Glutamatergic neuron (in vitro differentiated cells): ENCODE measurements around the gene SLC22A17. TPM values are rescaled to one million over a fixed set of nuclear protein-coding genes. Genes with fewer than 3 reads are reported as not detected.

ENCODE experiments used
- DNase-seq: peaks from one replicate; pipeline ENCODE4 v3.0.0; 2022
- H3K27ac Mint-ChIP-seq: one replicate; pipeline ENCODE4 v1.8.0; 2020; ENCODE audit warnings: mild to moderate bottlenecking, mixed read lengths, inconsistent platforms; ENCODE audit not compliant: unreplicated experiment
- H3K27me3 Mint-ChIP-seq: one replicate; pipeline ENCODE4 v1.8.0; 2020; ENCODE audit warnings: mild to moderate bottlenecking, moderate library complexity, mixed read lengths, inconsistent platforms; ENCODE audit not compliant: unreplicated experiment
- H3K36me3 Mint-ChIP-seq: one replicate; pipeline ENCODE4 v1.8.0; 2020; ENCODE audit warnings: mild to moderate bottlenecking, mixed read lengths, inconsistent platforms; ENCODE audit not compliant: unreplicated experiment
- H3K4me1 Mint-ChIP-seq: one replicate; pipeline ENCODE4 v1.8.0; 2020; ENCODE audit warnings: mild to moderate bottlenecking, low read depth, mixed read lengths, inconsistent platforms; ENCODE audit not compliant: unreplicated experiment
- H3K4me3 Mint-ChIP-seq: one replicate; pipeline ENCODE4 v1.8.0; 2020; ENCODE audit warnings: mild to moderate bottlenecking, mixed read lengths, inconsistent platforms; ENCODE audit not compliant: unreplicated experiment
- H3K9me3 Mint-ChIP-seq: one replicate; pipeline ENCODE4 v1.8.0; 2020; ENCODE audit warnings: mild to moderate bottlenecking, moderate library complexity, mixed read lengths, inconsistent platforms; ENCODE audit not compliant: unreplicated experiment
- total RNA-seq: library from RNA; stranded (reverse); fragmentation: NEBNext Ultra II Directional; extraction: Animal tissue kit (Norgen Biotek cat#: 25700); gene quantifications from one replicate; pipeline ENCODE4 v1.2.1, GENCODE V29; 2021; ENCODE audit not compliant: unreplicated experiment
- TF ChIP-seq, protein P1 (sequence below): fragments of 200-600 bp; sonication (generic); IDR thresholded peaks from one replicate; pipeline ENCODE4 v1.5.0; 2021; ENCODE audit not compliant: partially characterized antibody, unreplicated experiment

The SLC22A17 gene
- total RNA-seq, 1 donor from 2014 or later = 70.6 TPM

DNA sequence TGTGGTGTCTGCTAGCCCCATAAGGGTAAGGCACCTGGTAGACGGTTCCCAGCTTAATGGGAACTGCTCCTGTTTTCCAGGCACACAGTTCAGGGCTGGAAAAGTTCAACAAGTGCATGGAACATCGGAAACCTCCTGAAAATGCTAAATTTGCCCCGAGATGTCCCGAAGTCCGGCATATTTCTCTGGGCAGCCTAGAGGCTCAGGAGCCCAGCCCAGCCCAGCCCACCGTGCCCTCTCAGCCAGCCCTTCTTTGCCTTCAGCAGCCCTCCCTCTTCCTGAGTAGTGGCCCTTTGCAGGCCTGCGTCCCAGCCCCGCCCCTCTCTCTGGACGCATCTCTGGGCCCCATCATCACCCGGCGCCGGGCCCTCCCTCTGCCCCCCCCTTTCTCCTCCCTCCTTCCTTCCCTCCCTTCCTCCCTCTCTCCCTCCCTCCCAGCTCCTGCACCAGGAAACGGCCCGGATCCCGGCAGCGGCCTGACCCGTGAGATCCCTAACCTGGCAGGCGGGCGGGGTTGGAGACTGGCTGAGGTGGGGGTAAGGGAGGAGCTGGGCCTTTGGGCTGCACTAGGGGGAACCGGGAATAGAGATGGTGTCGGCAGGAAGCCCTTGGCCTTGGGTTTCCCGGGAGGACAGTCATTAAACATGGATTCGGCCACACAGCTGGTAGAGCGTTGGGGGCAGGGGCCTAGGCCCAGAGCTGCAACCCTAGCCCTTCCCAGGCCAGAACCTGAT, 46.1 kb downstream of the SLC22A17 start, which contains the start of gene BCL2L2:
Gene BCL2L2 (plus strand): TSS at position 422 of the 734 bp plus-strand sequence. CDS start 935 bp downstream, outside the sequence.
- TF ChIP-seq, protein P1, sequence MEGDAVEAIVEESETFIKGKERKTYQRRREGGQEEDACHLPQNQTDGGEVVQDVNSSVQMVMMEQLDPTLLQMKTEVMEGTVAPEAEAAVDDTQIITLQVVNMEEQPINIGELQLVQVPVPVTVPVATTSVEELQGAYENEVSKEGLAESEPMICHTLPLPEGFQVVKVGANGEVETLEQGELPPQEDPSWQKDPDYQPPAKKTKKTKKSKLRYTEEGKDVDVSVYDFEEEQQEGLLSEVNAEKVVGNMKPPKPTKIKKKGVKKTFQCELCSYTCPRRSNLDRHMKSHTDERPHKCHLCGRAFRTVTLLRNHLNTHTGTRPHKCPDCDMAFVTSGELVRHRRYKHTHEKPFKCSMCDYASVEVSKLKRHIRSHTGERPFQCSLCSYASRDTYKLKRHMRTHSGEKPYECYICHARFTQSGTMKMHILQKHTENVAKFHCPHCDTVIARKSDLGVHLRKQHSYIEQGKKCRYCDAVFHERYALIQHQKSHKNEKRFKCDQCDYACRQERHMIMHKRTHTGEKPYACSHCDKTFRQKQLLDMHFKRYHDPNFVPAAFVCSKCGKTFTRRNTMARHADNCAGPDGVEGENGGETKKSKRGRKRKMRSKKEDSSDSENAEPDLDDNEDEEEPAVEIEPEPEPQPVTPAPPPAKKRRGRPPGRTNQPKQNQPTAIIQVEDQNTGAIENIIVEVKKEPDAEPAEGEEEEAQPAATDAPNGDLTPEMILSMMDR = no peak
- Mint-ChIP-seq H3K9me3 (peaks cover 9% of the 10 kb centered on the region), H3K4me3 (peak within 1 kb of the TSS; percentile 97), H3K36me3 (no peaks in the 10 kb centered on the region), H3K27ac (peak within 1 kb of the TSS; percentile 94), H3K4me1 (peaks cover 8% of the 10 kb centered on the region), H3K27me3 (peaks cover 15% of the 10 kb centered on the region)
- peak; percentile 92 for DNase-seq

DNA sequence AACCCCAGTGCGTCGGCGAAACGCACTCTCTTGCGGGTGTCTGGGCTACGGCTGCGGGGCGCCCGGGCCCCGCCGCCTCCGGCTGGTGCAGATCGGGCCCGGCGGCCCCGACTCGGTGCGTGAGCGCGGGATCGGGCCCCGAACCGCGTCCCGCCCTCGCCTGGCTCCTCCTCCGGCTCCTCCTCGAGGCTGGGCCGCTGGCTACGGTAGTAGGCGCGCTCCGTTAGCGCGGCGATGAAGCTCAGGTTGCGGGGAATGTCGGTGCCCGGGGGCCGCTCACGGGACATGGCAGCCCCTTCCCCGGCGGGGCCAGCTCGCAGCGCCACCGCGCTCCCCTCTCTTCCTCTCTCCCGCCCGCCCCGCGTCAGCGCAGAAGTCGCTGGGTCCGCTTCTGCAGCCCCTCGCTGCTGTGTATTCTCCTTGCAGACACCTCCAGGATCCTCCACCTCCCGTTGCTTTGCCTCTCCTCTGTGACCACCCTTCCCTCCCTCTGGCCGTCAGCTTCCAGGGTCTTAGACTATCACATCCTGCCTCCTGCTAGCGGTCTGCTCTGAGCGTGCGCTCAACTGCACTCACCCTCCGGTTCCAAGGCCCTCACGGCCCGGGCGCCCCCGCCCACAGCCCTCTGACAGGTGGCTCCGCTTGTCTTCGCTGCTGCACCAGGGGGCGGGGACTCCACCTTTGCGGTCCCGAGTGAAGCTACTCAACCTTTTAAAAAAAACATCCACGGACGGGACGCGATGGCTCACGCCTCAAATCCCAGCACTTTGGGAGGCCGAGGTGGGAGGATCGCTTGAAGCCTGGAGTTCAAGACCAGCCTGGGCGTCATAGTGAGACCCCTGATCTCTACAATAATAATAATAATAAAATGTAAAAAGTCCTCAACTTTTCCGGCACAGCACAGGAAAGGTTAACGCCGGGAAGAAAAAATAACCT, 50.1 kb downstream of the SLC22A17 start, which contains the start of gene PPP1R3E:
Gene PPP1R3E (minus strand): TSS at position 570 of the 936 bp plus-strand sequence. CDS start 283 bp downstream, at position 287.
- TF ChIP-seq, protein P1 = no peak
- Mint-ChIP-seq H3K27ac (peak within 1 kb of the TSS; percentile 98), H3K4me1 (peaks cover 7% of the 10 kb centered on the region), H3K36me3 (no peaks in the 10 kb centered on the region), H3K9me3 (peaks cover 20% of the 10 kb centered on the region), H3K27me3 (peaks cover 18% of the 10 kb centered on the region), H3K4me3 (peak within 1 kb of the TSS; percentile 98)
- peak; percentile 81 for DNase-seq

DNA sequence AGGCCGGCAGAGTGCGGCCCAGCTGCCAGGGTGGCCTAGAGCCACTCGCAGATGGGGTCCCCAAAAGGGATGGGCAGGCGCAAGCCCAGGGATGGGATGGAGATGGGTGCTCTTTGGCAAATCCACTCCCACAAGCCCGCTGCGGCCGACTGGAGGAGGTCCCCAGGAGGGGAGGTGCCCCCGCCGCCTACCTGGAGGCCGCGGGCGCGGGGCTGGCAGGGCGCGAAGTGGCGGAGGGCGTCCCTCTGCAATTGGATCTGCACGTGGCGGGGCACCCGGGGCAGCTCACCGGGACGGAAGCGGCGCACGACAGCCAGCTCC, 50.8 kb downstream of the SLC22A17 start:
- Mint-ChIP-seq H3K27me3 (peaks cover 19% of the 10 kb centered on the region), H3K4me3 (peak overlapping the region; percentile 81), H3K9me3 (peaks cover 20% of the 10 kb centered on the region), H3K4me1 (peaks cover 4% of the 10 kb centered on the region), H3K27ac (peak overlapping the region; percentile 87), H3K36me3 (peaks cover 4% of the 10 kb centered on the region)
- TF ChIP-seq, protein P1 = no peak
- DNase-seq = no peak

DNA sequence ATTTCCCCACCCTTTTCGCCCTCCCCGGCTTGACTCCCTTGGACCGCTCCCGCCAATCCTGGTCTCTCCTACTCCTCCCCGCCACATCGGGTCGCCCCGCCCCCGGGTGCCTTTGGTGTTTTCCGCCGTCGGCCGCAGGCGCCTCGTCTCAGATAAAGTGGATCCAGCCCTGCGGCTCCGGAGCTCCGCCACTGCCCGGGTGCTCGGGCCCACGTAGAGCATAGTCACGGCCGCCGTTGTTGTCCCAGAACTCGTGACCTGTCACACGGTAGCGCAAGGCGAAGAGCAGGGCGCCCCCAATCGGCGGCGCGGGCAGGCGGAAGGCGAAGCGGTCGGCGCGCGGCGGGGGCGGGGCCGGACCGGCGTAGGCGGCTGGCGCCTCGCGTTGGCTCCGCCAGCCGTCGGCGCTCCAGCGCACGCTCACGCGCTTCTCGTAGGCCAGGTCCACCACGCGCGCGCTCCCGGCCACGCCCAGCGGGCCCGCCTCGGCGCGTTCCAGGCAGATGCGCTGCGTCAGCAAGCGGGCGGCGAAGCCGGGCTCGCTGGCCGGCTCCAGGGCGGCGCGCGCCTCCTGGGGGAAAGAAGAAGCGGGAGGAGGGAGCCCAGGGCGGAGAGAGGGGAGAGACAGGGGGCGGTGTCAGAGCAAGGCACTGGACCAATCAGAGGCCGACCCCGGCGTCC, 51.3 kb downstream of the SLC22A17 start:
- Mint-ChIP-seq H3K4me3 (peak overlapping the region; percentile 94), H3K36me3 (peaks cover 9% of the 10 kb centered on the region), H3K9me3 (peaks cover 20% of the 10 kb centered on the region), H3K27ac (peak overlapping the region; percentile 97), H3K27me3 (peaks cover 20% of the 10 kb centered on the region), H3K4me1 (peaks cover 4% of the 10 kb centered on the region)
- TF ChIP-seq, protein P1 = peak; percentile 67
- DNase-seq = peak; percentile 98
